ENCODE data around the gene TMEM45A.

GRCh38 chr3:100489118-100489517, 3.3 kb upstream of the TMEM45A start:
- TF ChIP-seq CTCF (IDR thresholded peaks at IDR 0.05; ENCODE audit: poor library complexity, severe bottlenecking) (no peak), EP300 (conservative IDR thresholded peaks at IDR 0.05; ENCODE audit: poor library complexity, severe bottlenecking) (no peak), POLR2AphosphoS5 (IDR thresholded peaks at IDR 0.05) (no peak), EZH2 (IDR thresholded peaks at IDR 0.05; ENCODE audit: borderline replicate concordance, insufficient read depth, low read length, poor library complexity, severe bottlenecking) (no peak), SMC3 (conservative IDR thresholded peaks at IDR 0.05; ENCODE audit: poor library complexity) (no peak), MXI1 (conservative IDR thresholded peaks at IDR 0.05; ENCODE audit: poor library complexity, severe bottlenecking) (no peak)

Data from neural cell (in vitro differentiated cells).